ENCODE data around the gene CDC25C. TPM values are rescaled to one million over a fixed set of nuclear protein-coding genes. Genes with fewer than 3 reads are reported as not detected.

The CDC25C gene
- total RNA-seq, 1 experiment from 2014 or later = 19.3 TPM

GRCh38 chr5:138257583-138257982 lies 74.0 kb downstream of the CDC25C start:
- no peaks in the 10 kb centered on the region for H3K9me3 ChIP-seq (ENCODE audit: control insufficient read depth in 1 of 2, insufficient read depth in 1 of 2, low read depth in 1 of 2, low read length in 2 of 2)
- ChIA-PET RAD21 (ENCODE audit: low non-redundant PET in 1 of 2, low total read pairs in 2 of 2, uncharacterized antibody in 2 of 2, unreplicated experiment in 2 of 2) (no interaction called here), POLR2A (no interaction called here), CTCF (no interaction called here)
- H3K4me1 ChIP-seq (ENCODE audit: control insufficient read depth in 1 of 2, insufficient read depth in 2 of 2, low read length in 2 of 2) = no peaks in the 10 kb centered on the region
- no peaks in the 10 kb centered on the region for H3K9me2 ChIP-seq (ENCODE audit: insufficient read depth)
- no peak overlapping the region for H3K4me2 ChIP-seq (ENCODE audit: low read length)
- H4K20me1 ChIP-seq (ENCODE audit: insufficient read depth) = no peaks in the 10 kb centered on the region
- H2AFZ ChIP-seq (ENCODE audit: low read depth, low read length, poor library complexity, severe bottlenecking) = no peak overlapping the region
- H3K79me2 ChIP-seq (ENCODE audit: insufficient read depth, low read length) = no peaks in the 10 kb centered on the region
- no peak for DNase-seq (ENCODE audit: low read depth, low spot score)
- BruUV-seq (replicated peaks) = no TSS peak
- no peak overlapping the region for H3K9ac ChIP-seq (ENCODE audit: low read length)
- no peak for ATAC-seq
- H3K27me3 ChIP-seq (ENCODE audit: insufficient read depth, low read length) = no peaks in the 10 kb centered on the region
- intact Hi-C loops (cut with micrococcal nuclease) = no loop called here
- no peak overlapping the region for H3K27ac ChIP-seq (ENCODE audit: low read depth, low read length)
- TF ChIP-seq, protein P1, sequence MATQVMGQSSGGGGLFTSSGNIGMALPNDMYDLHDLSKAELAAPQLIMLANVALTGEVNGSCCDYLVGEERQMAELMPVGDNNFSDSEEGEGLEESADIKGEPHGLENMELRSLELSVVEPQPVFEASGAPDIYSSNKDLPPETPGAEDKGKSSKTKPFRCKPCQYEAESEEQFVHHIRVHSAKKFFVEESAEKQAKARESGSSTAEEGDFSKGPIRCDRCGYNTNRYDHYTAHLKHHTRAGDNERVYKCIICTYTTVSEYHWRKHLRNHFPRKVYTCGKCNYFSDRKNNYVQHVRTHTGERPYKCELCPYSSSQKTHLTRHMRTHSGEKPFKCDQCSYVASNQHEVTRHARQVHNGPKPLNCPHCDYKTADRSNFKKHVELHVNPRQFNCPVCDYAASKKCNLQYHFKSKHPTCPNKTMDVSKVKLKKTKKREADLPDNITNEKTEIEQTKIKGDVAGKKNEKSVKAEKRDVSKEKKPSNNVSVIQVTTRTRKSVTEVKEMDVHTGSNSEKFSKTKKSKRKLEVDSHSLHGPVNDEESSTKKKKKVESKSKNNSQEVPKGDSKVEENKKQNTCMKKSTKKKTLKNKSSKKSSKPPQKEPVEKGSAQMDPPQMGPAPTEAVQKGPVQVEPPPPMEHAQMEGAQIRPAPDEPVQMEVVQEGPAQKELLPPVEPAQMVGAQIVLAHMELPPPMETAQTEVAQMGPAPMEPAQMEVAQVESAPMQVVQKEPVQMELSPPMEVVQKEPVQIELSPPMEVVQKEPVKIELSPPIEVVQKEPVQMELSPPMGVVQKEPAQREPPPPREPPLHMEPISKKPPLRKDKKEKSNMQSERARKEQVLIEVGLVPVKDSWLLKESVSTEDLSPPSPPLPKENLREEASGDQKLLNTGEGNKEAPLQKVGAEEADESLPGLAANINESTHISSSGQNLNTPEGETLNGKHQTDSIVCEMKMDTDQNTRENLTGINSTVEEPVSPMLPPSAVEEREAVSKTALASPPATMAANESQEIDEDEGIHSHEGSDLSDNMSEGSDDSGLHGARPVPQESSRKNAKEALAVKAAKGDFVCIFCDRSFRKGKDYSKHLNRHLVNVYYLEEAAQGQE (IDR thresholded peaks at IDR 0.05; ENCODE audit: low read depth) = no peak
- TF ChIP-seq YY1 (IDR thresholded peaks at IDR 0.05; ENCODE audit: extremely low read depth, insufficient replicate concordance, low read depth, low read length) (no peak), JUND (IDR thresholded peaks at IDR 0.05) (no peak), TCF7L2 (IDR thresholded peaks at IDR 0.05; ENCODE audit: borderline replicate concordance, extremely low read depth, insufficient read depth, insufficient read length) (no peak), RAD21 (IDR thresholded peaks at IDR 0.05; ENCODE audit: low read depth) (no peak), SP1 (IDR thresholded peaks at IDR 0.05; ENCODE audit: low read depth) (no peak), SRF (IDR thresholded peaks at IDR 0.05; ENCODE audit: low read depth) (no peak), CEBPB (IDR thresholded peaks at IDR 0.05; ENCODE audit: low read depth) (no peak), ZFX (IDR thresholded peaks at IDR 0.05) (no peak), POLR2A (IDR thresholded peaks at IDR 0.05; ENCODE audit: borderline replicate concordance, extremely low read depth, insufficient read depth, insufficient read length) (no peak), CBX3 (IDR thresholded peaks at IDR 0.05; ENCODE audit: low read depth) (no peak), MAX (IDR thresholded peaks at IDR 0.05) (no peak), POLR2AphosphoS5 (IDR thresholded peaks at IDR 0.05; ENCODE audit: low read depth, low read length) (no peak), SIN3A (IDR thresholded peaks at IDR 0.05; ENCODE audit: low read depth) (no peak), EZH2phosphoT487 (IDR thresholded peaks at IDR 0.05; ENCODE audit: borderline replicate concordance) (no peak), ELF1 (IDR thresholded peaks at IDR 0.05; ENCODE audit: borderline replicate concordance, low read depth) (no peak), ZNF274 (IDR thresholded peaks at IDR 0.05; ENCODE audit: low read depth, low read length) (no peak), EGR1 (IDR thresholded peaks at IDR 0.05; ENCODE audit: low read depth) (no peak)
- TF ChIP-seq, protein P2, sequence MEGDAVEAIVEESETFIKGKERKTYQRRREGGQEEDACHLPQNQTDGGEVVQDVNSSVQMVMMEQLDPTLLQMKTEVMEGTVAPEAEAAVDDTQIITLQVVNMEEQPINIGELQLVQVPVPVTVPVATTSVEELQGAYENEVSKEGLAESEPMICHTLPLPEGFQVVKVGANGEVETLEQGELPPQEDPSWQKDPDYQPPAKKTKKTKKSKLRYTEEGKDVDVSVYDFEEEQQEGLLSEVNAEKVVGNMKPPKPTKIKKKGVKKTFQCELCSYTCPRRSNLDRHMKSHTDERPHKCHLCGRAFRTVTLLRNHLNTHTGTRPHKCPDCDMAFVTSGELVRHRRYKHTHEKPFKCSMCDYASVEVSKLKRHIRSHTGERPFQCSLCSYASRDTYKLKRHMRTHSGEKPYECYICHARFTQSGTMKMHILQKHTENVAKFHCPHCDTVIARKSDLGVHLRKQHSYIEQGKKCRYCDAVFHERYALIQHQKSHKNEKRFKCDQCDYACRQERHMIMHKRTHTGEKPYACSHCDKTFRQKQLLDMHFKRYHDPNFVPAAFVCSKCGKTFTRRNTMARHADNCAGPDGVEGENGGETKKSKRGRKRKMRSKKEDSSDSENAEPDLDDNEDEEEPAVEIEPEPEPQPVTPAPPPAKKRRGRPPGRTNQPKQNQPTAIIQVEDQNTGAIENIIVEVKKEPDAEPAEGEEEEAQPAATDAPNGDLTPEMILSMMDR (IDR thresholded peaks at IDR 0.05 in 2 of 3, conservative IDR thresholded peaks at IDR 0.05 in 1 of 3; ENCODE audit: borderline replicate concordance in 1 of 3, insufficient read depth in 1 of 3, low read depth in 2 of 3, low read length in 2 of 3) = no peak
- TF ChIP-seq, protein P3, sequence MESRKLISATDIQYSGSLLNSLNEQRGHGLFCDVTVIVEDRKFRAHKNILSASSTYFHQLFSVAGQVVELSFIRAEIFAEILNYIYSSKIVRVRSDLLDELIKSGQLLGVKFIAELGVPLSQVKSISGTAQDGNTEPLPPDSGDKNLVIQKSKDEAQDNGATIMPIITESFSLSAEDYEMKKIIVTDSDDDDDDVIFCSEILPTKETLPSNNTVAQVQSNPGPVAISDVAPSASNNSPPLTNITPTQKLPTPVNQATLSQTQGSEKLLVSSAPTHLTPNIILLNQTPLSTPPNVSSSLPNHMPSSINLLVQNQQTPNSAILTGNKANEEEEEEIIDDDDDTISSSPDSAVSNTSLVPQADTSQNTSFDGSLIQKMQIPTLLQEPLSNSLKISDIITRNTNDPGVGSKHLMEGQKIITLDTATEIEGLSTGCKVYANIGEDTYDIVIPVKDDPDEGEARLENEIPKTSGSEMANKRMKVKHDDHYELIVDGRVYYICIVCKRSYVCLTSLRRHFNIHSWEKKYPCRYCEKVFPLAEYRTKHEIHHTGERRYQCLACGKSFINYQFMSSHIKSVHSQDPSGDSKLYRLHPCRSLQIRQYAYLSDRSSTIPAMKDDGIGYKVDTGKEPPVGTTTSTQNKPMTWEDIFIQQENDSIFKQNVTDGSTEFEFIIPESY (IDR thresholded peaks at IDR 0.05; ENCODE audit: extremely low read depth, insufficient replicate concordance, low read length) = no peak
- H3K36me3 ChIP-seq (ENCODE audit: control insufficient read depth in 1 of 2, insufficient read depth in 2 of 2, low read length in 2 of 2) = no peaks in the 10 kb centered on the region
- H3K4me3 ChIP-seq (replicated peaks in 1 of 2; ENCODE audit: low read depth in 1 of 2, low read length in 2 of 2) = no peak overlapping the region
